ENCODE results near the gene ZNF808.
"Not testable (repeated sequence)": the region's sequence is repeated elsewhere in the genome, so short reads cannot be mapped to it uniquely, and the experiment has no call there.

The ZNF808 gene

DNA sequence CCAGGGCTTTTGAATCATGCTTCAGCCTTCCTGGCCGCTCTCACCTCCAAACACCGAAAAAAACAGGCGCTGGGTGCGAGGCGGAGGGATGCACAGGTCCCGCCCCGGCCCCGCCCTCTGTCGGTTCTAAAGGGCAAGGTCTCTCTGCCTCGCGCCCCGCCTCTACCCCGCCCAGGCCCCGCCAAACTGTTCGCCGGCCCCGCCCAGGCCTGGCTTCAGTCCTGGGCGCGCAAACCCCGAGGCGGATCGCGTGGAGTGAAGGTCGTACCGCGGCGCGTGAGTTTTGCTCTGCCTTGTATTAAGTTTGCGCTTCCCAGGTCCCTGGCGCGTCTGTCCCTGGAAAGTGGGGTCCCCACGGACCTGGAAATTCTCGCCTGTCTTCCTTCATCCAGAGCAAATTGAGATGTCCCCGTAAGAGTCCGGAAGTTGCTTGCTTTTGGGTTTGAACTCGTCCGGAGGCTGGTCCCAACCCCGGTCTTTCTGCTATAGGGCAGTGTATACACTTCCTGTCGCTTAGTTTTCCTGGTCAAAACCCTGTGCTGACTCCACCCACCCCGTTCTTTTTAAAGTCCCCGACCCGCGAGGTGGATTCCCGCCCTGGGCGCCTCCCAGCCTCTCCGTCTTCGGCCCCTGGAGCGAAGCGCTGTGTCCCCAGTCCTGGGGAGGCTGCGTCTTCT lies 8.4 kb downstream of the ZNF808 start:
- Histone ChIP-seq H3K4me1 (ENCODE audit: control insufficient read depth, insufficient read depth, low read length) (no peaks in the 10 kb centered on the region), H3K27me3 (ENCODE audit: control insufficient read depth, insufficient read depth, low read length) (no peaks in the 10 kb centered on the region), H3K36me3 (ENCODE audit: control insufficient read depth, insufficient read depth, low read length) (no peaks in the 10 kb centered on the region; the same call in 1 of the 2 replicates), H3K9me3 (ENCODE audit: control insufficient read depth, insufficient read depth, low read depth, low read length) (peaks cover 2% of the 10 kb centered on the region; the same call in 1 of the 2 replicates), H3K27ac (ENCODE audit: low read depth, low read length) (peak overlapping the region; percentile 77; the same call in 1 of the 2 replicates), H3K4me3 (ENCODE audit: low read depth, low read length) (peak overlapping the region; percentile 90), H3K9ac (ENCODE audit: low read length) (peak overlapping the region; percentile 92)

DNA sequence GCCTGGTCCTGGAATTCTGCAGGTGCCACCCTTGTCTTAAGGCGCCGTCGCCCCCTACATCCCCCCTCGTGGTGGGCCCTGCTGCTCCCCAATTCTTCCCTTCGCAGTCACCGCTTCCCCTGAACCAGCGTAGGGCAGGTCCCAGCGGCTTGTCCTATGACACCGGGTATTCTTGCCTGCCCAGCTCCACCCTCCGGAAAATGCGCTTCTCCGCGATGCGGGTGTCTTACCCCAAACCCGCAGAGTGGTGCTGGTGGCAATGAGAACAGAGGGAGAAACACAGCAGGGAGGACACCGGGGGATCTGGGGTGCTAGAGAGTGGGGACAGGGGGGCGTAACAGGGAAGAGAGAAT lies 9.0 kb downstream of the ZNF808 start:
- Histone ChIP-seq H3K36me3 (ENCODE audit: control insufficient read depth, insufficient read depth, low read length) (no peaks in the 10 kb centered on the region; the same call in 1 of the 2 replicates), H3K9me3 (ENCODE audit: control insufficient read depth, insufficient read depth, low read depth, low read length) (peaks cover 2% of the 10 kb centered on the region; the same call in 1 of the 2 replicates), H3K4me1 (ENCODE audit: control insufficient read depth, insufficient read depth, low read length) (no peaks in the 10 kb centered on the region), H3K4me3 (ENCODE audit: low read depth, low read length) (peak overlapping the region; percentile 90), H3K9ac (ENCODE audit: low read length) (peak overlapping the region; percentile 92), H3K27ac (ENCODE audit: low read depth, low read length) (no peak overlapping the region), H3K27me3 (ENCODE audit: control insufficient read depth, insufficient read depth, low read length) (no peaks in the 10 kb centered on the region)

DNA sequence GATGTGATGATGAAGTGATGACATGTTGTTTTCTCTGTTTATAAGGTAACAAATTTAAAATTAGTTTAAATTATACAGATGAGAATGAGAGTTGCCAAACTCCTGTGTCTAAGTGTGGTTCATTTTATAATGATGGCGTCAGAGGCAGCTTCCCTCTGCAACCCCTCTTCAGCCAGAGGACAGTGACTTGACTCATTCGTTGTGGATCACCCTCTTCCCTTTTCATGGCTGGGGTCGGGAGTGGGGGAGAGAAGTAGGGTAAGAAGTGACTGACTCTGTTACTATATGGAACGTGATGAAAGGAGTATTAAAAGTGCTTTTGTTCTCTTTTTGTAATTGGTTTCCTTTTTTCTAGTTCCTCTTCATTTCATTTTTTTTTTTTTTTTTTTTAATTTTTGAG lies 11.3 kb downstream of the ZNF808 start:
- not testable (repeated sequence) for H3K4me3 ChIP-seq (ENCODE audit: low read depth, low read length); H3K27ac ChIP-seq (ENCODE audit: low read depth, low read length); H3K9ac ChIP-seq (ENCODE audit: low read length); H3K4me1 ChIP-seq (ENCODE audit: control insufficient read depth, insufficient read depth, low read length); H3K9me3 ChIP-seq (ENCODE audit: control insufficient read depth, insufficient read depth, low read depth, low read length); H3K27me3 ChIP-seq (ENCODE audit: control insufficient read depth, insufficient read depth, low read length)
- H3K36me3 ChIP-seq (ENCODE audit: control insufficient read depth, insufficient read depth, low read length) = peaks cover 14% of the 10 kb centered on the region

DNA sequence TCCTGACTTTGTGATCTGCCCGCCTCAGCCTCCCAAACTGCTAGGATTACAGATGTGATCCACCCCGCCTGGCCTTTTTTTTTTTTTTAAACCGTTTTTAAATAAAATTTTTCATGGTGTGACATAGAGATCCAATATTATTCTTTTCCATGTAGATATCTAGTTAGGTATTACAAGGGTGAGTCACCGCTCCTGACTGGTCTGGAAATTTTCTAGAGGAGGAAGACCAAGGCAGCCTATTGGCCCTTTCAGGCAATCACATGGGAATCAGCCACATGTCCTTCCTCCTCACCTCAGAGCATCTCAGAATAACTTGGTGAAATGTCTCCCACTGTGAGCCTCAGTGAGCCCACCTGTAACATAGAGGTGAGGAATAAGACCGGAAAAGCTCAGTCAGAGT lies 13.7 kb downstream of the ZNF808 start:
- H3K9ac ChIP-seq (ENCODE audit: low read length); H3K4me1 ChIP-seq (ENCODE audit: control insufficient read depth, insufficient read depth, low read length); H3K27ac ChIP-seq (ENCODE audit: low read depth, low read length); H3K9me3 ChIP-seq (ENCODE audit: control insufficient read depth, insufficient read depth, low read depth, low read length); H3K4me3 ChIP-seq (ENCODE audit: low read depth, low read length); H3K27me3 ChIP-seq (ENCODE audit: control insufficient read depth, insufficient read depth, low read length): not testable (repeated sequence)
- H3K36me3 ChIP-seq (ENCODE audit: control insufficient read depth, insufficient read depth, low read length) = peaks cover 37% of the 10 kb centered on the region

DNA sequence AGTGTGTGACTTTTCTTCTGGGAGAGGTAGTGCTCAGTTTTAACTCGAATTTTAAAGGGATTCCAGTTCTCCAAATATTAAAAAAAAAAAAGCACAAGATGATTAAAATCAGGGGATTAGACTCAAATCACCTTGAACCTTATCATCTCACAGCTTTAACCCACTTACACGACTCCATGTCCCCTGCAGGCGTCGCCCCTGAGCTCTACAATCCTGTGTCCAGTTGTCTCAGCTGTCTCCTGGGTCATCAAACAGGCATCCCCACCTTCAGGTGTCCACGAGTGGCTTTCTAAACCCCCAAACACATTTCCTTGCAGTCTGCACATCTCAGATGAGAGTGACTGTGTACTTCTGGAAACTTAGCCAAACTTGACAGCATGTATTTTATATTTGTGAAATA lies 14.1 kb downstream of the ZNF808 start:
- peaks cover 41% of the 10 kb centered on the region for H3K36me3 ChIP-seq (ENCODE audit: control insufficient read depth, insufficient read depth, low read length)
- H3K4me1 ChIP-seq (ENCODE audit: control insufficient read depth, insufficient read depth, low read length) = no peaks in the 10 kb centered on the region
- peaks cover 4% of the 10 kb centered on the region; the same call in 1 of the 2 replicates for H3K9me3 ChIP-seq (ENCODE audit: control insufficient read depth, insufficient read depth, low read depth, low read length)
- H3K9ac ChIP-seq (ENCODE audit: low read length) = no peak overlapping the region
- no peak overlapping the region for H3K27ac ChIP-seq (ENCODE audit: low read depth, low read length)
- no peaks in the 10 kb centered on the region for H3K27me3 ChIP-seq (ENCODE audit: control insufficient read depth, insufficient read depth, low read length)
- no peak overlapping the region for H3K4me3 ChIP-seq (ENCODE audit: low read depth, low read length)

DNA sequence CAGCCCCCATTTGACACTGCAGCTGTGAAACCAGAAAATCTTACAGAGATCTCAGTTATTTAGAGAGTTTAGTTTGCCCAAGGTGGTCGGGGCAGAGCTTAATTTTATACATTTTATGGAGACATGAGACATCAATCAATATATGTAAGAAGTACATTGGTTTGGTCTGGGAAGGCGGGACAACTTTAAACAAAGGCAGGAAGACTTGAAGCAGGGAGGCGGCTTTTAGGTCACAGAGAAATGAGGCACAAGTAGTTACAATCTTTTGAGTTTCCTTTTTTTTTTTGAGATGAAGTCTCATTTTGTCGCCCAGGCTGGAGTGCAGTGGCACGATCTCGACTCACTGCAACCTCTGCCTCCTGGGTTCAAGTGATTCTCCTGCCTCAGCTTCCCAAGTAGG lies 15.1 kb downstream of the ZNF808 start:
- not testable (repeated sequence) for H3K9ac ChIP-seq (ENCODE audit: low read length); H3K27me3 ChIP-seq (ENCODE audit: control insufficient read depth, insufficient read depth, low read length); H3K4me1 ChIP-seq (ENCODE audit: control insufficient read depth, insufficient read depth, low read length)

DNA sequence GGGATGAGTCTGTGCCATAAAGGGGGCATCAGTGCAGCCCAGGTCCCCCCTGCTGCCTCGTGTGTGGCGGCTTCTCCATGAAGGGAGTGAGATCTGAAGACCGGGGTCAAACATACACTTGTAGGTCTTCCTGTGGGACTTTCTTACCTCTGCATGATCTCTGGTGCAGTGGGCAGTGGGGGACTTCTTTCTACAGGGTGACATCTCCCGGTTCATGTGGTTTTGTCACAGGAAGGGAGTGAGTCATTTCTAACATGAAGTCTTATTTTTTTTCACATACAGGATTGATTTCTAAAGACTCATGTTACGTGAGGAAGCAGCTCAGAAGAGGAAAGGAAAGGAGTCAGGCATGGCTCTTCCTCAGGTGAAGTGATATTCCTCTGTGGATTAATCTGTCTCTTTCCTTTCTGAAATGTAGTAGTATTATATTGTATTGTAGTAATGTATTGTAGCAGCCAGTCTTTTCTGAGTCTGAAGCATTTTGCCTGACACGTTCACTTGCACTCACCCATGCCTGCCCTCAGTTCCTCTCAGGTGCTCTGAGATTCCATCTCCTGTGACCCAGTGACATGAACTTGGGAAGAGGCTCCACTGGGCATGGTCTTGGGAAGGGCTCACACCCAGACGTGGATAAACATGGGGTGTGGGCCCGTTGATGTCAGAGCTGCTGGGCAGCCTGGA lies 15.7 kb downstream of the ZNF808 start:
- Histone ChIP-seq H3K9ac (ENCODE audit: low read length) (no peak overlapping the region), H3K27ac (ENCODE audit: low read depth, low read length) (no peak overlapping the region), H3K9me3 (ENCODE audit: control insufficient read depth, insufficient read depth, low read depth, low read length) (peaks cover 6% of the 10 kb centered on the region; the same call in 1 of the 2 replicates)

More for the DNA sequence above, 15.1 kb downstream of the ZNF808 start:
- not testable (repeated sequence) for H3K9me3 ChIP-seq (ENCODE audit: control insufficient read depth, insufficient read depth, low read depth, low read length); H3K27ac ChIP-seq (ENCODE audit: low read depth, low read length); H3K4me3 ChIP-seq (ENCODE audit: low read depth, low read length)
- peaks cover 51% of the 10 kb centered on the region for H3K36me3 ChIP-seq (ENCODE audit: control insufficient read depth, insufficient read depth, low read length)

DNA sequence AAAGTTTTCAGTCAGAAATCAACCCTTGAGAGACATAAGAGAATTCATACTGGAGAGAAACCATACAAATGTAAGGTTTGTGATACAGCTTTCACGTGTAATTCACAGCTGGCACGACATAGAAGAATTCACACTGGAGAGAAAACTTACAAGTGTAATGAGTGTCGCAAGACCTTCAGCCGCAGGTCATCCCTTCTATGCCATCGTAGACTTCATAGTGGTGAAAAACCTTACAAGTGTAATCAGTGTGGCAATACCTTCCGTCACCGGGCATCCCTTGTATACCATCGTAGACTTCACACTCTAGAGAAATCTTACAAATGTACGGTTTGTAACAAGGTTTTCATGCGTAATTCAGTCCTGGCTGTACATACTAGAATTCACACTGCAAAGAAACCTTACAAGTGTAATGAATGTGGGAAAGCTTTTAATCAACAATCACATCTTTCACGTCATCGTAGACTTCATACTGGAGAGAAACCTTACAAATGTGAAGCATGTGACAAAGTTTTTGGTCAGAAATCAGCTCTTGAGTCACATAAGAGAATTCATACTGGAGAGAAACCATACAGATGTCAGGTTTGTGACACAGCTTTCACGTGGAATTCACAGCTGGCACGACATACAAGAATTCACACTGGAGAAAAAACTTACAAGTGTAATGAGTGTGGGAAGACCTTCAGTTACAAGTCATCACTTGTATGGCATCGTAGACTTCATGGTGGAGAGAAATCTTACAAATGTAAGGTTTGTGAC lies 26.9 kb downstream of the ZNF808 start:
- Histone ChIP-seq H3K4me3 (ENCODE audit: low read depth, low read length) (no peak overlapping the region), H3K27me3 (ENCODE audit: control insufficient read depth, insufficient read depth, low read length) (no peaks in the 10 kb centered on the region), H3K36me3 (ENCODE audit: control insufficient read depth, insufficient read depth, low read length) (peaks cover 78% of the 10 kb centered on the region), H3K9ac (ENCODE audit: low read length) (no peak overlapping the region), H3K9me3 (ENCODE audit: control insufficient read depth, insufficient read depth, low read depth, low read length) (peaks cover 56% of the 10 kb centered on the region), H3K4me1 (ENCODE audit: control insufficient read depth, insufficient read depth, low read length) (peaks cover 4% of the 10 kb centered on the region; the same call in 1 of the 2 replicates), H3K27ac (ENCODE audit: low read depth, low read length) (no peak overlapping the region)

More for the DNA sequence above, 15.7 kb downstream of the ZNF808 start:
- Histone ChIP-seq H3K4me1 (ENCODE audit: control insufficient read depth, insufficient read depth, low read length) (no peaks in the 10 kb centered on the region), H3K36me3 (ENCODE audit: control insufficient read depth, insufficient read depth, low read length) (peaks cover 56% of the 10 kb centered on the region), H3K27me3 (ENCODE audit: control insufficient read depth, insufficient read depth, low read length) (no peaks in the 10 kb centered on the region), H3K4me3 (ENCODE audit: low read depth, low read length) (no peak overlapping the region)

DNA sequence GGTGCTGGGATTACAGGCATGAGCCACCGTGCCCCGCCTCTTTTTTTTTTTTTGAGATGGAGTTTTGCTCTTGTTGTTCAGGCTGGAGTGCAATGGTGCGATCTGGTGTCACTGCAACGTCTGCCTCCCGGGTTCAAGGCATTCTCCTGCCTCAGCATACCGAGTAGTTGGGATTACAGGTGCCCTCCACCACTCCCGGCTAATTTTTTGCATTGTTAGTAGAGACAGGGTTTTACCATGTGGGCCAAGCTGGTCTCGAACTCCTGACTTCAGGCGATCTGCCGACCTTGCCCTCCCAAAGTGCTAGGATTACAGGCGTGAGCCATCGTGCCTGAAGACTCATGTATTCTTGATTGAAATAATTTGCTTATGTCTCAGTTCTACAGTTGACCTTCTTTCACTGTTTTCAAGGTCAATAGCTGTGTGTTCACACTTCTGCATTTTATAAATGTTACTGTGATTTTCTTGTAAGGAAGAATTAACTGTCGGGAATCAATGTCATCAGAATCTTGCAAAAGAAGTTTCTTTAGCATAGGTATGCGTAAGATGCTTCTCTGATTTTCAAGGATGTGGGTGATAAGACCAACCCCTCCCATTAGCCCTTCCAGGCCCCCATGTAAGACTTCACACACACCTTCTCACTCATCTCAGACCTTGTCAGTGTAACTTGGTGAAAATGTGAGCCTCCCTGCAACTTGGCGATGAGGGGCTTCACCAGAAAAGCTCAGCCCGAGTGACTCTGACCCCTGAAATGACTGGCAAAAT lies 29.9 kb downstream of the ZNF808 start:
- H3K4me3 ChIP-seq (ENCODE audit: low read depth, low read length) = no peak overlapping the region
- no peaks in the 10 kb centered on the region for H3K27me3 ChIP-seq (ENCODE audit: control insufficient read depth, insufficient read depth, low read length)
- H3K9ac ChIP-seq (ENCODE audit: low read length) = no peak overlapping the region
- H3K9me3 ChIP-seq (ENCODE audit: control insufficient read depth, insufficient read depth, low read depth, low read length) = peaks cover 42% of the 10 kb centered on the region
- H3K27ac ChIP-seq (ENCODE audit: low read depth, low read length) = peak overlapping the region; percentile 42; the same call in 1 of the 2 replicates
- peaks cover 64% of the 10 kb centered on the region for H3K36me3 ChIP-seq (ENCODE audit: control insufficient read depth, insufficient read depth, low read length)
- peaks cover 6% of the 10 kb centered on the region; the same call in 1 of the 2 replicates for H3K4me1 ChIP-seq (ENCODE audit: control insufficient read depth, insufficient read depth, low read length)

DNA sequence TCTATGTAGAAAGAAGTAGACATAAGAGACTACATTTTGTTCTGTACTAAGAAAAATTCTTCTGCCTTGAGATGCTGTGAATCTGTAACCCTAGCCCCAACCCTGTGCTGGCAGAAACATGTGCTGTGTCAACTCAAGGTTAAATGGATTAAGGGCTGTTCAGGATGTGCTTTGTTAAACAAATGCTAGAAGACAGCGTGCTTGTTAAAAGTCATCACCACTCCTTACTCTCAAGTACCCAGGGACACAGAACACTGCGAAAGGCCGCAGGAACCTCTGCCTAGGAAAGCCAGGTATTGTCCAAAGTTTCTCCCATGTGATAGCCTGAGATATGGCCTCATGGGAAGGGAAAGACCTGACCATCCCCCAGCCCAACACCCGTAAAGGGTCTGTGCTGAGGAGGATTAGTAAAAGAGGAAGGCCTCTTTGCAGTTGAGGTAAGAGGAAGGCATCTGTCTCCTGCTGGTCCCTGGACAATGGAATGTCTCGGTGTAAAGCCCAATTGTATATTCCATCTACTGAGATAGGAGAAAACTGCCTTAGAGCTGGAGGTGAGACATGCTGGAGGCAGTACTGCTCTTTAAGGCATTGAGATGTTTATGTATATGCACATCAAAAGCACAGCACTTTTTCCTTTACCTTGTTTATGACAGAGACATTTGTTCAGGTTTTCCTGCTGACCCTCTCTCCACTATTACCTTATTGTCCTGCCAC lies 31.4 kb downstream of the ZNF808 start:
- H3K9ac ChIP-seq (ENCODE audit: low read length) = peak overlapping the region; percentile 40
- peaks cover 59% of the 10 kb centered on the region for H3K36me3 ChIP-seq (ENCODE audit: control insufficient read depth, insufficient read depth, low read length)
- H3K9me3 ChIP-seq (ENCODE audit: control insufficient read depth, insufficient read depth, low read depth, low read length) = peaks cover 36% of the 10 kb centered on the region
- not testable (repeated sequence) for H3K4me3 ChIP-seq (ENCODE audit: low read depth, low read length); H3K27me3 ChIP-seq (ENCODE audit: control insufficient read depth, insufficient read depth, low read length); H3K4me1 ChIP-seq (ENCODE audit: control insufficient read depth, insufficient read depth, low read length)
- peak overlapping the region; percentile 56; the same call in 1 of the 2 replicates for H3K27ac ChIP-seq (ENCODE audit: low read depth, low read length)
